IMR-90 (cell line): Measurements from ENCODE around the gene TNRC6B. TPM values are rescaled to one million over a fixed set of nuclear protein-coding genes. Genes with fewer than 3 reads are reported as not detected.

Experiments
- ATAC-seq: fragments of 200-7000 bp; cut with Tn5 transposase; 2 replicates; pipeline ENCODE4 v1.9.1; 2020; ENCODE audit warnings: low read depth, mild to moderate bottlenecking, moderate library complexity
- BruUV-seq: library from RNA; stranded (reverse); fragments of 400-500 nt; replicated peaks from 2 replicates; lab custom pipeline; 2021; lab: Mats Ljungman, UMichigan
- CTCF ChIA-PET: fragments of 300-600 bp; formaldehyde crosslinking; extraction: SDS; loops from one replicate; lab custom pipeline; 2021; ENCODE audit warnings: antibody characterized with exemption; lab: Yijun Ruan, JAX
- POLR2A ChIA-PET: fragments of 300-600 bp; sonication (Branson Sonifier 250); formaldehyde crosslinking; loops from one replicate; lab custom pipeline; 2022; ENCODE audit warnings: antibody characterized with exemption; ENCODE audit not compliant: unreplicated experiment; lab: Charles Lee
- DNase-seq: peaks from one replicate; pipeline ENCODE4 v3.0.0; 2013
- H2AFZ ChIP-seq: replicated peaks from 2 replicates; pipeline ENCODE3; 2013; ENCODE audit warnings: low read length, mild to moderate bottlenecking; ENCODE audit not compliant: poor library complexity
- H2AK5ac ChIP-seq: 2 replicates; pipeline ENCODE4 v1.6.1; 2013; ENCODE audit warnings: low read depth, low read length, inconsistent platforms
- H2AK9ac ChIP-seq: replicated peaks from 2 replicates; pipeline ENCODE3; 2013; ENCODE audit warnings: mild to moderate bottlenecking, low read depth, low read length, moderate library complexity; ENCODE audit not compliant: poor library complexity
- H2BK120ac ChIP-seq: 2 replicates; pipeline ENCODE4 v1.6.1; 2013; ENCODE audit warnings: low read depth, low read length, inconsistent platforms
- H2BK15ac ChIP-seq: 3 replicates; pipeline ENCODE4 v1.6.1; 2013; ENCODE audit warnings: low read depth, low read length, inconsistent platforms
- H2BK20ac ChIP-seq: 2 replicates; pipeline ENCODE4 v1.6.1; 2013; ENCODE audit warnings: low read depth, mild to moderate bottlenecking, inconsistent platforms, low read length, moderate library complexity
- H2BK5ac ChIP-seq: 2 replicates; pipeline ENCODE4 v1.6.1; 2013; ENCODE audit warnings: mild to moderate bottlenecking, low read depth, low read length, inconsistent platforms; ENCODE audit not compliant: poor library complexity, severe bottlenecking
- H3K14ac ChIP-seq: replicated peaks from 2 replicates; pipeline ENCODE4 v1.6.1; 2013; ENCODE audit warnings: low read depth, low read length, inconsistent platforms
- H3K18ac ChIP-seq: 2 replicates; pipeline ENCODE4 v1.6.1; 2013; ENCODE audit warnings: low read depth, low read length, control low read depth
- H3K23ac ChIP-seq: 2 replicates; pipeline ENCODE4 v1.6.1; 2013; ENCODE audit warnings: low read depth, low read length, inconsistent platforms
- H3K27ac ChIP-seq: 2 replicates; pipeline ENCODE4 v1.5.1; 2013; ENCODE audit warnings: mild to moderate bottlenecking, control low read depth, low read length; ENCODE audit not compliant: insufficient read depth
- H3K27me3 ChIP-seq: 2 replicates; pipeline ENCODE4 v1.6.1; 2013; ENCODE audit warnings: low read length; ENCODE audit not compliant: control insufficient read depth, insufficient read depth
- H3K36me3 ChIP-seq: 2 replicates; pipeline ENCODE4 v1.6.1; 2013; ENCODE audit warnings: low read length, mixed read lengths; ENCODE audit not compliant: control insufficient read depth, insufficient read depth
- H3K4ac ChIP-seq: 2 replicates; pipeline ENCODE4 v1.6.1; 2013; ENCODE audit warnings: low read depth, low read length, inconsistent platforms
- H3K4me1 ChIP-seq: 2 replicates; pipeline ENCODE4 v1.6.1; 2013; ENCODE audit warnings: low read length, mixed read lengths; ENCODE audit not compliant: control insufficient read depth, insufficient read depth
- H3K4me2 ChIP-seq: 2 replicates; pipeline ENCODE4 v1.6.1; 2013; ENCODE audit warnings: low read depth, mild to moderate bottlenecking, control low read depth, low read length, moderate library complexity
- H3K4me3 ChIP-seq: 2 replicates; pipeline ENCODE4 v1.5.1; 2013; ENCODE audit warnings: low read depth, mild to moderate bottlenecking, control low read depth, low read length, moderate library complexity; ENCODE audit not compliant: insufficient read depth
- H3K56ac ChIP-seq: 2 replicates; pipeline ENCODE4 v1.6.1; 2013; ENCODE audit warnings: low read length, inconsistent platforms; ENCODE audit not compliant: insufficient read depth; ENCODE audit errors: extremely low read depth
- H3K79me1 ChIP-seq, 2 experiments: 2 replicates each; pipeline ENCODE4 v1.6.1; 2013; ENCODE audit warnings: low read length in 2 of 2, inconsistent platforms in 1 of 2, low read depth in 1 of 2
- H3K9ac ChIP-seq: 2 replicates; pipeline ENCODE4 v1.6.1; 2013; ENCODE audit warnings: low read depth, low read length, control low read depth
- H3K9me1 ChIP-seq: 2 replicates; pipeline ENCODE4 v1.6.1; 2013; ENCODE audit warnings: low read length, inconsistent platforms; ENCODE audit not compliant: insufficient read depth
- H3K9me3 ChIP-seq: 2 replicates; pipeline ENCODE4 v1.6.1; 2013; ENCODE audit warnings: low read length; ENCODE audit not compliant: control insufficient read depth, insufficient read depth
- H4K20me1 ChIP-seq: 2 replicates; pipeline ENCODE4 v1.6.1; 2013; ENCODE audit warnings: low read length, inconsistent platforms; ENCODE audit not compliant: insufficient read depth
- H4K5ac ChIP-seq: 2 replicates; pipeline ENCODE4 v1.6.1; 2013; ENCODE audit warnings: mild to moderate bottlenecking, low read depth, low read length, control low read depth
- H4K8ac ChIP-seq, 2 experiments: 2 replicates each; pipeline ENCODE4 v1.6.1; 2013; ENCODE audit warnings: low read depth in 2 of 2, low read length in 2 of 2, control low read depth in 1 of 2, inconsistent platforms in 1 of 2
- H4K91ac ChIP-seq: 2 replicates; pipeline ENCODE4 v1.6.1; 2013; ENCODE audit warnings: low read depth, low read length, inconsistent platforms; ENCODE audit not compliant: insufficient read depth
- WGBS, 2 experiments: methylation state at CpG; one replicate each; pipeline versions ENCODE4 v1.1.5 to v1.1.7; 2013; ENCODE audit warnings: missing lambda C conversion rate in 2 of 2; ENCODE audit not compliant: insufficient read length in 1 of 2; ENCODE audit errors: extremely low coverage in 2 of 2; 5-methylcytosine and 5-hydroxymethylcytosine counted together
- dilution Hi-C: fragments of 300-500 bp; cut with HindIII; formaldehyde crosslinking; loops from one replicate; pipeline ENCODE4 v1.14.3; 2018; ENCODE audit warnings: low sequenced_read_pairs; ENCODE audit not compliant: unreplicated experiment
- in situ Hi-C: fragments of 300-500 bp; cut with MboI; formaldehyde crosslinking; loops from 3 replicates; pipeline ENCODE4 v1.14.3; 2019; ENCODE audit warnings: low sequenced_read_pairs, inconsistent platforms, mixed read lengths
- intact Hi-C: fragments of 100-400 bp; cut with micrococcal nuclease; formaldehyde crosslinking; loops from 2 replicates; pipeline ENCODE4 v1.10.0; 2022
- polyA plus RNA-seq, 3 experiments: library from polyadenylated mRNA; depleted of rRNA; stranded (reverse); fragments of >200 nt; gene quantifications; 2 replicates each; pipeline ENCODE4 v1.2.3, GENCODE V29; 2012; ENCODE audit warnings: low replicate concordance in 1 of 3
- total RNA-seq: library from RNA; depleted of rRNA; stranded (reverse); fragments of >200 nt; gene quantifications from 2 replicates; pipeline ENCODE4 v1.2.3, GENCODE V29; 2012
- TF ChIP-seq, protein P1 (sequence below): conservative IDR thresholded peaks from 2 replicates; pipeline ENCODE4 v1.5.1; 2012; ENCODE audit warnings: mild to moderate bottlenecking, low read depth, low read length, improper control_type of control experiment

TNRC6B gene
- total and polyA plus RNA-seq, 2 of the 4 experiments (the other 2 are of a cell fraction): 3.9 to 17.0 TPM

DNA sequence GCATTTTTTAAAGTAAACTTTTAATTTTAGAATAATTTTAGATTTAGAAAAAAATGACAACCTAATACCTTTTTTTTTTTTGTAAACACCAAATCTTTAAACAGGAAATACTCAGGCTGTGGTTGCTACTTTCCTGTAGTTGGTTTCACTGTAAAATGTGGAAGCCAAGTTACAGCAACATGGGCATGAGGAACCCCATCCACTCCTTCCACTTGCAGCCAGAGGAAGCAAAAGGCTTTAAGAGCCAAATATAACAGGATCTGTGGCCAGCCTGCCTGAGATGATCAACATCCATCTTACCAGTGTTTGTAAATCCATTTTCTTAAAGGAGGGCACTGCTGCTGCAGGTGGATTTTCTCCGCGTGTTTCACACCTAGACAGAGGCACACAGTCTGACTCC, 66.2 kb downstream of the TNRC6B start:
- Histone ChIP-seq H3K27me3 (no peaks in the 10 kb centered on the region), H3K9me3 (no peaks in the 10 kb centered on the region), H3K18ac (no peak overlapping the region), H3K4ac (no peak overlapping the region), H4K8ac (no peak overlapping the region), H3K79me1 (peaks cover 26 to 61% of the 10 kb centered on the region in 2 experiments), H3K56ac (no peak overlapping the region), H3K23ac (no peak overlapping the region), H2BK15ac (no peak overlapping the region), H4K20me1 (peaks cover 14% of the 10 kb centered on the region), H2BK5ac (no peak overlapping the region), H3K14ac (no peak overlapping the region), H3K9me1 (peaks cover 14% of the 10 kb centered on the region), H3K4me3 (no peak overlapping the region), H3K27ac (no peak overlapping the region), H2BK20ac (no peak overlapping the region), H2AFZ (no peak overlapping the region), H4K5ac (no peak overlapping the region), H3K9ac (no peak overlapping the region), H4K91ac (no peak overlapping the region), H3K36me3 (peaks cover 6% of the 10 kb centered on the region), H2BK120ac (no peak overlapping the region), H2AK9ac (no peak overlapping the region), H3K4me2 (no peak overlapping the region), H3K4me1 (peaks cover 3% of the 10 kb centered on the region), H2AK5ac (no peak overlapping the region)
- no CpG with 5 or more reads among the region's 2 CpGs for WGBS, 2 experiments
- TF ChIP-seq, protein P1, sequence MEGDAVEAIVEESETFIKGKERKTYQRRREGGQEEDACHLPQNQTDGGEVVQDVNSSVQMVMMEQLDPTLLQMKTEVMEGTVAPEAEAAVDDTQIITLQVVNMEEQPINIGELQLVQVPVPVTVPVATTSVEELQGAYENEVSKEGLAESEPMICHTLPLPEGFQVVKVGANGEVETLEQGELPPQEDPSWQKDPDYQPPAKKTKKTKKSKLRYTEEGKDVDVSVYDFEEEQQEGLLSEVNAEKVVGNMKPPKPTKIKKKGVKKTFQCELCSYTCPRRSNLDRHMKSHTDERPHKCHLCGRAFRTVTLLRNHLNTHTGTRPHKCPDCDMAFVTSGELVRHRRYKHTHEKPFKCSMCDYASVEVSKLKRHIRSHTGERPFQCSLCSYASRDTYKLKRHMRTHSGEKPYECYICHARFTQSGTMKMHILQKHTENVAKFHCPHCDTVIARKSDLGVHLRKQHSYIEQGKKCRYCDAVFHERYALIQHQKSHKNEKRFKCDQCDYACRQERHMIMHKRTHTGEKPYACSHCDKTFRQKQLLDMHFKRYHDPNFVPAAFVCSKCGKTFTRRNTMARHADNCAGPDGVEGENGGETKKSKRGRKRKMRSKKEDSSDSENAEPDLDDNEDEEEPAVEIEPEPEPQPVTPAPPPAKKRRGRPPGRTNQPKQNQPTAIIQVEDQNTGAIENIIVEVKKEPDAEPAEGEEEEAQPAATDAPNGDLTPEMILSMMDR: no peak
- ATAC-seq (no peak), DNase-seq (no peak)
- BruUV-seq: no TSS peak
- CTCF ChIA-PET: no interaction called here
- intact Hi-C loops: no loop called here
- dilution Hi-C loops: no loop called here
- in situ Hi-C loops: no loop called here
- POLR2A ChIA-PET: no interaction called here
